Measurements from ENCODE around the gene OSBPL5.

DNA sequence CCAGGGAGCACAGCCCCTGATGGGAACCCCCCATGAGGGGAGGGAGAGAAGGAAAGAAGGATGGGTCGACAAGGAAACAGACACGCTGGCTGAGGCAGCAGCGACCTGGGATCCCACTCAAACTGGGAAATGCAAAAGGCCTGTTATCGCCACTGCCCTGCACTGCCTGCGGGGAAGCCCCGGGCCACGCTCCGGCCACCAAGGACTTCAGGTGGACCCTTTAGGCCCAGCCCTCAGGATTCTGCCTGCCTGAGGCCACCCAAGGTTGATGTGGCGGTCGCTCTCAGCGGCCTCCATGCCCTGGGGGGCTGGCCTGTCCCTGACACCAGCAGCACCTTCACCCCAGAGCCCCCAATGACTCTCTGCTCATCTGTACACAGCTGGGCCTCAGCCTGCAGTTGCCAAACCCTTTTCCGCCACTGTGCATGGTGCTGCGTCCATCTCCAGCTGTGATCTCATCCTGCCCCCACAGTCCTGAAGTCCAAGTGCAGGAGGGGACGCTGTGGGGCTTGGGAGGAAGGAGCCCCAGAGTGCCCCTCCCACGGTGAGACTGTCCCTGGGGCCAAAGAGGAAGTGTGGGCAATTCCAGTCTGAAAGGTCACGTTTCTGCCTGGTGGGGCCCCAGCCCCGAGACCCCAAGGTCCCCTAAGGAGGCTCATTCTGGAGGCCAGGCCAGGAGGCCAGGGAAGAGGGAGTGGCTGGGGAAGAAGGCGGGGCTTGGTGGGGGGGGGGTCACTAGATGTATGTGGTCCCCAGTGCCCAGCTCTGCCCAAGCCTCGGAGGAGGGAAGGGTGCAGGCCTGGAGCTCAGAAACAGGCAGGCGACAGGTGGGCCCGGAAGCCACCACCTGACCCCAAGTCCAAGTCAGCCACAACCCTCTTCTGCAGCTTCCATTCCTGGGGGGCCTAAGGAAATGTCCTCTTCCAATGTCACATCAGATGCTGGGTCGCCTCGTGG lies 31.6 kb downstream of the OSBPL5 start:
- TF ChIP-seq, protein P1, sequence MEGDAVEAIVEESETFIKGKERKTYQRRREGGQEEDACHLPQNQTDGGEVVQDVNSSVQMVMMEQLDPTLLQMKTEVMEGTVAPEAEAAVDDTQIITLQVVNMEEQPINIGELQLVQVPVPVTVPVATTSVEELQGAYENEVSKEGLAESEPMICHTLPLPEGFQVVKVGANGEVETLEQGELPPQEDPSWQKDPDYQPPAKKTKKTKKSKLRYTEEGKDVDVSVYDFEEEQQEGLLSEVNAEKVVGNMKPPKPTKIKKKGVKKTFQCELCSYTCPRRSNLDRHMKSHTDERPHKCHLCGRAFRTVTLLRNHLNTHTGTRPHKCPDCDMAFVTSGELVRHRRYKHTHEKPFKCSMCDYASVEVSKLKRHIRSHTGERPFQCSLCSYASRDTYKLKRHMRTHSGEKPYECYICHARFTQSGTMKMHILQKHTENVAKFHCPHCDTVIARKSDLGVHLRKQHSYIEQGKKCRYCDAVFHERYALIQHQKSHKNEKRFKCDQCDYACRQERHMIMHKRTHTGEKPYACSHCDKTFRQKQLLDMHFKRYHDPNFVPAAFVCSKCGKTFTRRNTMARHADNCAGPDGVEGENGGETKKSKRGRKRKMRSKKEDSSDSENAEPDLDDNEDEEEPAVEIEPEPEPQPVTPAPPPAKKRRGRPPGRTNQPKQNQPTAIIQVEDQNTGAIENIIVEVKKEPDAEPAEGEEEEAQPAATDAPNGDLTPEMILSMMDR (IDR thresholded peaks at IDR 0.05; ENCODE audit: low read depth, low read length, poor library complexity, severe bottlenecking): no peak
- no peak for TF ChIP-seq EZH2phosphoT487 (IDR thresholded peaks at IDR 0.05; ENCODE audit: borderline replicate concordance, low read length)
